Measurements from ENCODE around the gene EPAS1. TPM values are rescaled to one million over a fixed set of nuclear protein-coding genes. Genes with fewer than 3 reads are reported as not detected.

EPAS1 gene
- total RNA-seq, 1 donor from 2014 or later: 1,738 TPM

- no peaks in the 10 kb centered on the region for H3K27me3 ChIP-seq
- no peak for TF ChIP-seq CTCF (IDR thresholded peaks at IDR 0.05)
- H3K27ac ChIP-seq: no peak overlapping the region
- no peaks in the 10 kb centered on the region for H3K4me1 ChIP-seq
- DNase-seq (ENCODE audit: low spot score in 2 of 2): no peak
- intact Hi-C loops (cut with DNase I): no loop called here
- no peaks in the 10 kb centered on the region for H3K9me3 ChIP-seq
- no peaks in the 10 kb centered on the region for H3K36me3 ChIP-seq
- no peak overlapping the region for H3K4me3 ChIP-seq
These were observed 134.5 kb downstream of the EPAS1 start for GRCh38 chr2:46431481-46432235.

GRCh38 chr2:46434851-46435273, 137.7 kb downstream of the EPAS1 start:
- intact Hi-C loops (cut with DNase I): no loop called here
- DNase-seq (ENCODE audit: low spot score in 2 of 2): no peak
- TF ChIP-seq CTCF (IDR thresholded peaks at IDR 0.05): no peak
- Histone ChIP-seq H3K4me3 (no peak overlapping the region), H3K27me3 (no peaks in the 10 kb centered on the region), H3K4me1 (no peaks in the 10 kb centered on the region), H3K36me3 (no peaks in the 10 kb centered on the region), H3K9me3 (no peaks in the 10 kb centered on the region), H3K27ac (no peak overlapping the region)

GRCh38 chr2:46435353-46435752, 138.1 kb downstream of the EPAS1 start:
- H3K27me3 ChIP-seq: no peaks in the 10 kb centered on the region
- H3K9me3 ChIP-seq: no peaks in the 10 kb centered on the region
- TF ChIP-seq CTCF (IDR thresholded peaks at IDR 0.05): no peak
- no peaks in the 10 kb centered on the region for H3K36me3 ChIP-seq
- H3K4me3 ChIP-seq: no peak overlapping the region
- intact Hi-C loops (cut with DNase I): no loop called here
- H3K4me1 ChIP-seq: no peaks in the 10 kb centered on the region
- no peak for DNase-seq (ENCODE audit: low spot score in 2 of 2)
- no peak overlapping the region for H3K27ac ChIP-seq

- Histone ChIP-seq H3K4me1 (no peaks in the 10 kb centered on the region), H3K4me3 (no peak overlapping the region), H3K27ac (no peak overlapping the region), H3K27me3 (no peaks in the 10 kb centered on the region), H3K36me3 (no peaks in the 10 kb centered on the region), H3K9me3 (no peaks in the 10 kb centered on the region)
- TF ChIP-seq CTCF (IDR thresholded peaks at IDR 0.05): no peak
- no peak for DNase-seq (ENCODE audit: low spot score in 2 of 2)
- intact Hi-C loops (cut with DNase I): no loop called here
These were observed 138.7 kb downstream of the EPAS1 start for GRCh38 chr2:46435796-46436360.

Other genes with a start within 250 kb of the EPAS1 start
- not detected for gene TMEM247, start 182.2 kb downstream of the EPAS1 start, total RNA-seq
- 40.0 TPM for gene RHOQ, start 245.1 kb downstream of the EPAS1 start, total RNA-seq
- gene ATP6V1E2, start 245.2 kb downstream of the EPAS1 start, total RNA-seq: 8.4 TPM